Mesendoderm (in vitro differentiated cells): Measurements from ENCODE around the gene SEC23A.

ENCODE experiments used
- DNase-seq: peaks from one replicate; pipeline ENCODE4 v3.0.0; 2013
- H2AK5ac ChIP-seq: 2 replicates; pipeline ENCODE4 v1.6.1; 2013; ENCODE audit warnings: low read length, inconsistent platforms
- H2BK120ac ChIP-seq: 2 replicates; pipeline ENCODE4 v1.6.1; 2013; ENCODE audit warnings: low read depth, mild to moderate bottlenecking, low read length, moderate library complexity, mixed read lengths
- H2BK15ac ChIP-seq: replicated peaks from 2 replicates; pipeline ENCODE4 v1.6.1; 2013; ENCODE audit warnings: low read depth, mild to moderate bottlenecking, moderate library complexity
- H2BK5ac ChIP-seq: 2 replicates; pipeline ENCODE4 v1.6.1; 2013; ENCODE audit warnings: low read length, inconsistent platforms
- H3K18ac ChIP-seq: 2 replicates; pipeline ENCODE4 v1.6.1; 2013; ENCODE audit warnings: mild to moderate bottlenecking, low read length, mixed read lengths
- H3K23ac ChIP-seq: one replicate; pipeline ENCODE4 v1.6.1; 2013; ENCODE audit warnings: low read length
- H3K27ac ChIP-seq: 2 replicates; pipeline ENCODE4 v1.5.1; 2013; ENCODE audit warnings: low read depth, mild to moderate bottlenecking, inconsistent platforms, low read length, moderate library complexity
- H3K27me3 ChIP-seq: 2 replicates; pipeline ENCODE4 v1.6.1; 2013; ENCODE audit warnings: low read length, control low read depth, mild to moderate bottlenecking, inconsistent platforms; ENCODE audit not compliant: insufficient read depth, poor library complexity
- H3K36me3 ChIP-seq: 2 replicates; pipeline ENCODE4 v1.6.1; 2013; ENCODE audit warnings: low read length, inconsistent platforms; ENCODE audit not compliant: control insufficient read depth, insufficient read depth
- H3K4ac ChIP-seq: one replicate; pipeline ENCODE4 v1.6.1; 2013; ENCODE audit warnings: low read depth, mild to moderate bottlenecking, low read length, moderate library complexity
- H3K4me1 ChIP-seq: 2 replicates; pipeline ENCODE4 v1.6.1; 2013; ENCODE audit warnings: low read depth, low read length, inconsistent platforms; ENCODE audit not compliant: control insufficient read depth
- H3K4me2 ChIP-seq: 2 replicates; pipeline ENCODE4 v1.6.1; 2013; ENCODE audit warnings: low read length
- H3K4me3 ChIP-seq: 2 replicates; pipeline ENCODE4 v1.5.1; 2013; ENCODE audit warnings: mild to moderate bottlenecking, low read length
- H3K56ac ChIP-seq: one replicate; pipeline ENCODE4 v1.6.1; 2013; ENCODE audit warnings: low read length
- H3K79me1 ChIP-seq: 2 replicates; pipeline ENCODE4 v1.6.1; 2013; ENCODE audit warnings: low read length, inconsistent platforms
- H3K79me2 ChIP-seq: 2 replicates; pipeline ENCODE4 v1.6.1; 2013; ENCODE audit warnings: mild to moderate bottlenecking, low read length; ENCODE audit not compliant: control insufficient read depth, insufficient read depth
- H3K9ac ChIP-seq: 2 replicates; pipeline ENCODE4 v1.6.1; 2013; ENCODE audit warnings: low read length, inconsistent platforms
- H4K5ac ChIP-seq: one replicate; pipeline ENCODE4 v1.6.1; 2013; ENCODE audit warnings: low read length
- H4K8ac ChIP-seq: one replicate; pipeline ENCODE4 v1.6.1; 2013; ENCODE audit warnings: low read depth, mild to moderate bottlenecking, control low read depth, low read length, moderate library complexity
- WGBS: extraction: QIAGEN DNeasy Blood & Tissue Kit; methylation state at CpG from one replicate; pipeline ENCODE4 v1.1.7; 2013; ENCODE audit warnings: low lambda C conversion rate, missing lambda C conversion rate; ENCODE audit not compliant: insufficient coverage; ENCODE audit errors: extremely low coverage; 5-methylcytosine and 5-hydroxymethylcytosine counted together

The SEC23A gene

DNA sequence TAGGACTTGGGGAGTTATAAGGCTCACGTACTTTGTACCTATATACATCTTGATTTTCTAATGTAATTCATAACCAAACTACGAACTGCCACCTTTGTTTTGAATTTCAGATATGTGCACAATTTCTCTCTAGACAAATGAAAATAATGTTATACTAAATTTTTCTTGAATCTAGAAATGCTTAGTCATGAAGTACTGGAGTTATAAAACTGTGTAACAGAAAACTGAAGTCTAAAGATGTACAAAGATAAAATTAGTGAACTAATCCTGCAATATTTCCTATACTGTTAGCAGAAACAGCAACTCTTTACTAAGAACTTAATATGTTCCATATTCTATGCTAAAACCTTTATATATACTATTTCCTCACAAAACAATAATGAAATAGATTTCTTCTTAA lies 15.5 kb downstream of the SEC23A start:
- no peak overlapping the region for H3K18ac ChIP-seq
- WGBS, result no CpG with 5 or more reads among the region's 2 CpGs

DNA sequence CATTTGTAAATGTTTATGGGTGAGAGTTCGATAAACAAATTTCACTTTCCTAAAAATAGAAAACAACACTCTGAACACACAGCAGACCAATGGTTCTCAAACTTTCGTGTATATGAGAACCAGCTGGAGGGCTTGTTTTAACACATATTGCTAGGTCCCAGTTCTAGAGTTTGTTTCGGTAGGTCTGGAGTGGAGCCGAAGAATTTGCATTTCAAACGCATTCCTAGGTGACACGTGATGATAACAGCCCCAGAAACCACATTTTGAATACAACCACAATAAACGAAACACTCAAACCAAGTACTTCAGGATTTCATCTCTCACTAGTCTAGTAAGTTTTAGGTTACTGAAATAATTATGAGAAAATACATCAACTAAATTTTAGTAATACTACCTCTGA lies 17.1 kb downstream of the SEC23A start:
- no peak overlapping the region for H4K8ac ChIP-seq
- no peak overlapping the region for H2BK120ac ChIP-seq
- no peak overlapping the region for H2BK15ac ChIP-seq
- H3K27ac ChIP-seq, result no peak overlapping the region
- no peak overlapping the region for H3K9ac ChIP-seq
- no peak overlapping the region for H3K23ac ChIP-seq
- H3K4ac ChIP-seq, result no peak overlapping the region
- H3K4me1 ChIP-seq, result no peaks in the 10 kb centered on the region
- no peak overlapping the region for H2BK5ac ChIP-seq
- H2AK5ac ChIP-seq, result no peak overlapping the region
- no peak overlapping the region for H4K5ac ChIP-seq
- no peak overlapping the region for H3K18ac ChIP-seq
- no CpG with 5 or more reads among the region's 7 CpGs for WGBS
- peak; percentile 67 for DNase-seq
- no peaks in the 10 kb centered on the region for H3K79me2 ChIP-seq
- H3K56ac ChIP-seq, result no peak overlapping the region
- no peaks in the 10 kb centered on the region for H3K27me3 ChIP-seq
- no peak overlapping the region for H3K4me2 ChIP-seq
- H3K79me1 ChIP-seq, result peaks cover 2% of the 10 kb centered on the region
- H3K36me3 ChIP-seq, result peaks cover 9% of the 10 kb centered on the region
- H3K4me3 ChIP-seq, result no peak overlapping the region

More for the DNA sequence above, 15.5 kb downstream of the SEC23A start:
- Histone ChIP-seq H4K8ac (no peak overlapping the region), H3K27me3 (no peaks in the 10 kb centered on the region), H3K23ac (no peak overlapping the region), H2BK15ac (no peak overlapping the region), H3K56ac (no peak overlapping the region), H3K9ac (no peak overlapping the region), H3K4ac (no peak overlapping the region), H3K4me1 (no peaks in the 10 kb centered on the region), H2AK5ac (no peak overlapping the region), H4K5ac (no peak overlapping the region), H3K79me2 (no peaks in the 10 kb centered on the region), H3K4me2 (no peak overlapping the region), H2BK5ac (no peak overlapping the region), H2BK120ac (no peak overlapping the region), H3K79me1 (peaks cover 2% of the 10 kb centered on the region), H3K27ac (no peak overlapping the region), H3K4me3 (no peak overlapping the region), H3K36me3 (peaks cover 10% of the 10 kb centered on the region)
- no peak for DNase-seq

GRCh38 chr14:39083127-39083526 lies 19.9 kb downstream of the SEC23A start:
- Histone ChIP-seq H3K36me3 (peaks cover 5% of the 10 kb centered on the region), H2AK5ac (no peak overlapping the region), H3K79me1 (no peaks in the 10 kb centered on the region), H3K4me2 (no peak overlapping the region), H3K4ac (no peak overlapping the region), H4K8ac (no peak overlapping the region), H3K79me2 (no peaks in the 10 kb centered on the region), H2BK5ac (no peak overlapping the region), H3K56ac (no peak overlapping the region), H3K9ac (no peak overlapping the region), H3K18ac (no peak overlapping the region), H3K27ac (no peak overlapping the region), H3K27me3 (no peaks in the 10 kb centered on the region), H3K23ac (no peak overlapping the region), H3K4me1 (no peaks in the 10 kb centered on the region), H2BK120ac (no peak overlapping the region), H4K5ac (no peak overlapping the region), H2BK15ac (no peak overlapping the region), H3K4me3 (no peak overlapping the region)
- DNase-seq, result peak; percentile 59
- no CpG with 5 or more reads among the region's 5 CpGs for WGBS

- no CpG with 5 or more reads among the region's 1 CpG for WGBS
- Histone ChIP-seq H3K23ac (no peak overlapping the region), H4K8ac (no peak overlapping the region), H3K27ac (no peak overlapping the region), H3K4me2 (no peak overlapping the region), H3K4ac (no peak overlapping the region), H3K18ac (no peak overlapping the region), H3K27me3 (no peaks in the 10 kb centered on the region), H3K79me2 (no peaks in the 10 kb centered on the region), H4K5ac (no peak overlapping the region), H3K4me3 (no peak overlapping the region), H3K36me3 (peaks cover 6% of the 10 kb centered on the region), H2BK120ac (no peak overlapping the region), H3K9ac (no peak overlapping the region), H2AK5ac (no peak overlapping the region), H2BK5ac (no peak overlapping the region), H3K56ac (no peak overlapping the region), H3K4me1 (no peaks in the 10 kb centered on the region), H2BK15ac (no peak overlapping the region), H3K79me1 (no peaks in the 10 kb centered on the region)
- no peak for DNase-seq
These were observed 22.1 kb downstream of the SEC23A start for GRCh38 chr14:39080886-39081285.

GRCh38 chr14:39071096-39071495 lies 31.9 kb downstream of the SEC23A start:
- H3K27me3 ChIP-seq, result no peaks in the 10 kb centered on the region

GRCh38 chr14:39069923-39070322 lies 33.1 kb downstream of the SEC23A start:
- WGBS, result no CpG with 5 or more reads among the region's 5 CpGs
- no peak overlapping the region for H2AK5ac ChIP-seq
- no peak overlapping the region for H3K27ac ChIP-seq
- H4K8ac ChIP-seq, result no peak overlapping the region
- no peaks in the 10 kb centered on the region for H3K79me1 ChIP-seq
- H3K4ac ChIP-seq, result no peak overlapping the region
- H4K5ac ChIP-seq, result no peak overlapping the region
- DNase-seq, result no peak
- no peaks in the 10 kb centered on the region for H3K79me2 ChIP-seq
- no peak overlapping the region for H3K18ac ChIP-seq
- no peak overlapping the region for H3K4me2 ChIP-seq
- H3K56ac ChIP-seq, result no peak overlapping the region
- H3K9ac ChIP-seq, result no peak overlapping the region
- no peaks in the 10 kb centered on the region for H3K36me3 ChIP-seq
- H3K4me1 ChIP-seq, result no peaks in the 10 kb centered on the region
- H3K27me3 ChIP-seq, result no peaks in the 10 kb centered on the region
- no peak overlapping the region for H2BK15ac ChIP-seq
- H2BK5ac ChIP-seq, result no peak overlapping the region
- H3K4me3 ChIP-seq, result no peak overlapping the region
- no peak overlapping the region for H2BK120ac ChIP-seq
- no peak overlapping the region for H3K23ac ChIP-seq

More at GRCh38 chr14:39071096-39071495, 31.9 kb downstream of the SEC23A start:
- no peaks in the 10 kb centered on the region for H3K79me1 ChIP-seq
- no peak overlapping the region for H2AK5ac ChIP-seq
- WGBS, result no CpG with 5 or more reads among the region's 2 CpGs
- no peaks in the 10 kb centered on the region for H3K4me1 ChIP-seq
- no peak overlapping the region for H3K4ac ChIP-seq
- H3K36me3 ChIP-seq, result no peaks in the 10 kb centered on the region
- no peak overlapping the region for H3K9ac ChIP-seq
- H3K4me3 ChIP-seq, result no peak overlapping the region
- H2BK120ac ChIP-seq, result no peak overlapping the region
- H3K79me2 ChIP-seq, result no peaks in the 10 kb centered on the region
- H3K56ac ChIP-seq, result no peak overlapping the region
- no peak overlapping the region for H2BK5ac ChIP-seq
- no peak overlapping the region for H3K23ac ChIP-seq
- no peak overlapping the region for H2BK15ac ChIP-seq
- H4K8ac ChIP-seq, result no peak overlapping the region
- no peak overlapping the region for H3K27ac ChIP-seq
- H3K18ac ChIP-seq, result no peak overlapping the region
- no peak for DNase-seq
- H4K5ac ChIP-seq, result no peak overlapping the region
- no peak overlapping the region for H3K4me2 ChIP-seq
